WTC11 (cell line): ENCODE data around the gene RSL1D1.

Source experiments
- FOXK1 ChIP-seq: sonication (generic); formaldehyde crosslinking; IDR thresholded peaks from 2 replicates; pipeline ENCODE4 v1.8.0; 2022; ENCODE audit warnings: mild to moderate bottlenecking, moderate library complexity, missing genetic modification reagents
- IRF2 ChIP-seq: sonication (generic); formaldehyde crosslinking; IDR thresholded peaks from 2 replicates; pipeline ENCODE4 v1.8.0; 2022; ENCODE audit warnings: low read depth, missing genetic modification reagents, borderline replicate concordance
- TF ChIP-seq, protein P1 (sequence below): sonication (generic); formaldehyde crosslinking; IDR thresholded peaks from 2 replicates; pipeline ENCODE4 v1.8.0; 2022; ENCODE audit warnings: missing genetic modification reagents
- TF ChIP-seq, protein P2 (sequence below): sonication (generic); formaldehyde crosslinking; IDR thresholded peaks from 2 replicates; pipeline ENCODE4 v1.8.1; 2023; ENCODE audit warnings: mild to moderate bottlenecking, missing genetic modification reagents
- TF ChIP-seq, protein P3 (sequence below): fragments of 250-450 bp; sonication (Bioruptor Pico); IDR thresholded peaks from 2 replicates; pipeline ENCODE4 v1.9.0; 2021; ENCODE audit warnings: moderate library complexity, mild to moderate bottlenecking, inconsistent platforms, borderline replicate concordance
- TF ChIP-seq, protein P4 (sequence below): sonication (generic); formaldehyde crosslinking; IDR thresholded peaks from 2 replicates; pipeline ENCODE4 v1.8.0; 2023; ENCODE audit warnings: missing genetic modification reagents, mild to moderate bottlenecking, borderline replicate concordance
- TF ChIP-seq, protein P5 (sequence below): fragments of 200-600 bp; IDR thresholded peaks from 2 replicates; pipeline ENCODE4 v1.8.0; 2022; ENCODE audit warnings: antibody characterized with exemption
- TF ChIP-seq, protein P6 (sequence below): sonication (generic); formaldehyde crosslinking; IDR thresholded peaks from 2 replicates; pipeline ENCODE4 v1.8.1; 2023; ENCODE audit warnings: mild to moderate bottlenecking, missing genetic modification reagents, moderate library complexity
- TF ChIP-seq, protein P7 (sequence below): sonication (generic); formaldehyde crosslinking; IDR thresholded peaks from 2 replicates; pipeline ENCODE4 v1.8.1; 2023; ENCODE audit warnings: mild to moderate bottlenecking, moderate library complexity, missing genetic modification reagents

DNA sequence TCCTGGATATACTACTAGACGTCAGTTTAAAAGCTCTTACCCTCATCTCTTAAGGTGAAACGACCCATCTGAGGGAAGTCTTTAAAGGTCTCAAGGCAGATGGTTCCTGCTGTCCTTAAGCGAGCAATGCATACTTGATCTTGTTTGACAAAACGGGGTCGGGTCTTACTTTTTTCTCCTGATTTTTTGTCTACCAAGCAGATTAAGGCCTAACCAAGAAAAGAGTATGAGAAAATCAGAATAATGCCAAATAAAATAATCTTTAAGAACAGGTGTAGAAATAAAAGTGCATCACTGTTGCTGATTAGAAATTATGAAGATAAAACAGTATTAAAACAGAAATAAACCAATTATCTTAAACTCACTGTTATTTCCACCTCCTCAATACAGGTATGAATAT is 24.4 kb upstream of the RSL1D1 start:
- TF ChIP-seq, protein P1, sequence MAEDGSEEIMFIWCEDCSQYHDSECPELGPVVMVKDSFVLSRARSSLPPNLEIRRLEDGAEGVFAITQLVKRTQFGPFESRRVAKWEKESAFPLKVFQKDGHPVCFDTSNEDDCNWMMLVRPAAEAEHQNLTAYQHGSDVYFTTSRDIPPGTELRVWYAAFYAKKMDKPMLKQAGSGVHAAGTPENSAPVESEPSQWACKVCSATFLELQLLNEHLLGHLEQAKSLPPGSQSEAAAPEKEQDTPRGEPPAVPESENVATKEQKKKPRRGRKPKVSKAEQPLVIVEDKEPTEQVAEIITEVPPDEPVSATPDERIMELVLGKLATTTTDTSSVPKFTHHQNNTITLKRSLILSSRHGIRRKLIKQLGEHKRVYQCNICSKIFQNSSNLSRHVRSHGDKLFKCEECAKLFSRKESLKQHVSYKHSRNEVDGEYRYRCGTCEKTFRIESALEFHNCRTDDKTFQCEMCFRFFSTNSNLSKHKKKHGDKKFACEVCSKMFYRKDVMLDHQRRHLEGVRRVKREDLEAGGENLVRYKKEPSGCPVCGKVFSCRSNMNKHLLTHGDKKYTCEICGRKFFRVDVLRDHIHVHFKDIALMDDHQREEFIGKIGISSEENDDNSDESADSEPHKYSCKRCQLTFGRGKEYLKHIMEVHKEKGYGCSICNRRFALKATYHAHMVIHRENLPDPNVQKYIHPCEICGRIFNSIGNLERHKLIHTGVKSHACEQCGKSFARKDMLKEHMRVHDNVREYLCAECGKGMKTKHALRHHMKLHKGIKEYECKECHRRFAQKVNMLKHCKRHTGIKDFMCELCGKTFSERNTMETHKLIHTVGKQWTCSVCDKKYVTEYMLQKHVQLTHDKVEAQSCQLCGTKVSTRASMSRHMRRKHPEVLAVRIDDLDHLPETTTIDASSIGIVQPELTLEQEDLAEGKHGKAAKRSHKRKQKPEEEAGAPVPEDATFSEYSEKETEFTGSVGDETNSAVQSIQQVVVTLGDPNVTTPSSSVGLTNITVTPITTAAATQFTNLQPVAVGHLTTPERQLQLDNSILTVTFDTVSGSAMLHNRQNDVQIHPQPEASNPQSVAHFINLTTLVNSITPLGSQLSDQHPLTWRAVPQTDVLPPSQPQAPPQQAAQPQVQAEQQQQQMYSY (CRISPR knock-in tag): no peak
- TF ChIP-seq, protein P2, sequence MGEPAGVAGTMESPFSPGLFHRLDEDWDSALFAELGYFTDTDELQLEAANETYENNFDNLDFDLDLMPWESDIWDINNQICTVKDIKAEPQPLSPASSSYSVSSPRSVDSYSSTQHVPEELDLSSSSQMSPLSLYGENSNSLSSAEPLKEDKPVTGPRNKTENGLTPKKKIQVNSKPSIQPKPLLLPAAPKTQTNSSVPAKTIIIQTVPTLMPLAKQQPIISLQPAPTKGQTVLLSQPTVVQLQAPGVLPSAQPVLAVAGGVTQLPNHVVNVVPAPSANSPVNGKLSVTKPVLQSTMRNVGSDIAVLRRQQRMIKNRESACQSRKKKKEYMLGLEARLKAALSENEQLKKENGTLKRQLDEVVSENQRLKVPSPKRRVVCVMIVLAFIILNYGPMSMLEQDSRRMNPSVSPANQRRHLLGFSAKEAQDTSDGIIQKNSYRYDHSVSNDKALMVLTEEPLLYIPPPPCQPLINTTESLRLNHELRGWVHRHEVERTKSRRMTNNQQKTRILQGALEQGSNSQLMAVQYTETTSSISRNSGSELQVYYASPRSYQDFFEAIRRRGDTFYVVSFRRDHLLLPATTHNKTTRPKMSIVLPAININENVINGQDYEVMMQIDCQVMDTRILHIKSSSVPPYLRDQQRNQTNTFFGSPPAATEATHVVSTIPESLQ (CRISPR knock-in tag): no peak
- TF ChIP-seq, protein P3, sequence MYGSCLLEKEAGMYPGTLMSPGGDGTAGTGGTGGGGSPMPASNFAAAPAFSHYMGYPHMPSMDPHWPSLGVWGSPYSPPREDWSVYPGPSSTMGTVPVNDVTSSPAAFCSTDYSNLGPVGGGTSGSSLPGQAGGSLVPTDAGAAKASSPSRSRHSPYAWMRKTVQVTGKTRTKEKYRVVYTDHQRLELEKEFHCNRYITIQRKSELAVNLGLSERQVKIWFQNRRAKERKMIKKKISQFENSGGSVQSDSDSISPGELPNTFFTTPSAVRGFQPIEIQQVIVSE: no peak
- TF ChIP-seq, protein P4, sequence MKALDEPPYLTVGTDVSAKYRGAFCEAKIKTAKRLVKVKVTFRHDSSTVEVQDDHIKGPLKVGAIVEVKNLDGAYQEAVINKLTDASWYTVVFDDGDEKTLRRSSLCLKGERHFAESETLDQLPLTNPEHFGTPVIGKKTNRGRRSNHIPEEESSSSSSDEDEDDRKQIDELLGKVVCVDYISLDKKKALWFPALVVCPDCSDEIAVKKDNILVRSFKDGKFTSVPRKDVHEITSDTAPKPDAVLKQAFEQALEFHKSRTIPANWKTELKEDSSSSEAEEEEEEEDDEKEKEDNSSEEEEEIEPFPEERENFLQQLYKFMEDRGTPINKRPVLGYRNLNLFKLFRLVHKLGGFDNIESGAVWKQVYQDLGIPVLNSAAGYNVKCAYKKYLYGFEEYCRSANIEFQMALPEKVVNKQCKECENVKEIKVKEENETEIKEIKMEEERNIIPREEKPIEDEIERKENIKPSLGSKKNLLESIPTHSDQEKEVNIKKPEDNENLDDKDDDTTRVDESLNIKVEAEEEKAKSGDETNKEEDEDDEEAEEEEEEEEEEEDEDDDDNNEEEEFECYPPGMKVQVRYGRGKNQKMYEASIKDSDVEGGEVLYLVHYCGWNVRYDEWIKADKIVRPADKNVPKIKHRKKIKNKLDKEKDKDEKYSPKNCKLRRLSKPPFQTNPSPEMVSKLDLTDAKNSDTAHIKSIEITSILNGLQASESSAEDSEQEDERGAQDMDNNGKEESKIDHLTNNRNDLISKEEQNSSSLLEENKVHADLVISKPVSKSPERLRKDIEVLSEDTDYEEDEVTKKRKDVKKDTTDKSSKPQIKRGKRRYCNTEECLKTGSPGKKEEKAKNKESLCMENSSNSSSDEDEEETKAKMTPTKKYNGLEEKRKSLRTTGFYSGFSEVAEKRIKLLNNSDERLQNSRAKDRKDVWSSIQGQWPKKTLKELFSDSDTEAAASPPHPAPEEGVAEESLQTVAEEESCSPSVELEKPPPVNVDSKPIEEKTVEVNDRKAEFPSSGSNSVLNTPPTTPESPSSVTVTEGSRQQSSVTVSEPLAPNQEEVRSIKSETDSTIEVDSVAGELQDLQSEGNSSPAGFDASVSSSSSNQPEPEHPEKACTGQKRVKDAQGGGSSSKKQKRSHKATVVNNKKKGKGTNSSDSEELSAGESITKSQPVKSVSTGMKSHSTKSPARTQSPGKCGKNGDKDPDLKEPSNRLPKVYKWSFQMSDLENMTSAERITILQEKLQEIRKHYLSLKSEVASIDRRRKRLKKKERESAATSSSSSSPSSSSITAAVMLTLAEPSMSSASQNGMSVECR (CRISPR knock-in tag): no peak
- no peak for TF ChIP-seq IRF2 (CRISPR knock-in tag)
- TF ChIP-seq, protein P5, sequence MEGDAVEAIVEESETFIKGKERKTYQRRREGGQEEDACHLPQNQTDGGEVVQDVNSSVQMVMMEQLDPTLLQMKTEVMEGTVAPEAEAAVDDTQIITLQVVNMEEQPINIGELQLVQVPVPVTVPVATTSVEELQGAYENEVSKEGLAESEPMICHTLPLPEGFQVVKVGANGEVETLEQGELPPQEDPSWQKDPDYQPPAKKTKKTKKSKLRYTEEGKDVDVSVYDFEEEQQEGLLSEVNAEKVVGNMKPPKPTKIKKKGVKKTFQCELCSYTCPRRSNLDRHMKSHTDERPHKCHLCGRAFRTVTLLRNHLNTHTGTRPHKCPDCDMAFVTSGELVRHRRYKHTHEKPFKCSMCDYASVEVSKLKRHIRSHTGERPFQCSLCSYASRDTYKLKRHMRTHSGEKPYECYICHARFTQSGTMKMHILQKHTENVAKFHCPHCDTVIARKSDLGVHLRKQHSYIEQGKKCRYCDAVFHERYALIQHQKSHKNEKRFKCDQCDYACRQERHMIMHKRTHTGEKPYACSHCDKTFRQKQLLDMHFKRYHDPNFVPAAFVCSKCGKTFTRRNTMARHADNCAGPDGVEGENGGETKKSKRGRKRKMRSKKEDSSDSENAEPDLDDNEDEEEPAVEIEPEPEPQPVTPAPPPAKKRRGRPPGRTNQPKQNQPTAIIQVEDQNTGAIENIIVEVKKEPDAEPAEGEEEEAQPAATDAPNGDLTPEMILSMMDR: no peak
- TF ChIP-seq, protein P6, sequence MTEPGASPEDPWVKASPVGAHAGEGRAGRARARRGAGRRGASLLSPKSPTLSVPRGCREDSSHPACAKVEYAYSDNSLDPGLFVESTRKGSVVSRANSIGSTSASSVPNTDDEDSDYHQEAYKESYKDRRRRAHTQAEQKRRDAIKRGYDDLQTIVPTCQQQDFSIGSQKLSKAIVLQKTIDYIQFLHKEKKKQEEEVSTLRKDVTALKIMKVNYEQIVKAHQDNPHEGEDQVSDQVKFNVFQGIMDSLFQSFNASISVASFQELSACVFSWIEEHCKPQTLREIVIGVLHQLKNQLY: no peak
- no peak for TF ChIP-seq FOXK1 (CRISPR knock-in tag)
- TF ChIP-seq, protein P7, sequence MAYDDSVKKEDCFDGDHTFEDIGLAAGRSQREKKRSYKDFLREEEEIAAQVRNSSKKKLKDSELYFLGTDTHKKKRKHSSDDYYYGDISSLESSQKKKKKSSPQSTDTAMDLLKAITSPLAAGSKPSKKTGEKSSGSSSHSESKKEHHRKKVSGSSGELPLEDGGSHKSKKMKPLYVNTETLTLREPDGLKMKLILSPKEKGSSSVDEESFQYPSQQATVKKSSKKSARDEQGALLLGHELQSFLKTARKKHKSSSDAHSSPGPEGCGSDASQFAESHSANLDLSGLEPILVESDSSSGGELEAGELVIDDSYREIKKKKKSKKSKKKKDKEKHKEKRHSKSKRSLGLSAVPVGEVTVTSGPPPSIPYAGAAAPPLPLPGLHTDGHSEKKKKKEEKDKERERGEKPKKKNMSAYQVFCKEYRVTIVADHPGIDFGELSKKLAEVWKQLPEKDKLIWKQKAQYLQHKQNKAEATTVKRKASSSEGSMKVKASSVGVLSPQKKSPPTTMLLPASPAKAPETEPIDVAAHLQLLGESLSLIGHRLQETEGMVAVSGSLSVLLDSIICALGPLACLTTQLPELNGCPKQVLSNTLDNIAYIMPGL (CRISPR knock-in tag): no peak
